PC-3 (cell line): ENCODE data around the gene DIS3L2. TPM values are rescaled to one million over a fixed set of nuclear protein-coding genes. Genes with fewer than 3 reads are reported as not detected.

ENCODE experiments used
- ATAC-seq: fragments of 200-7000 bp; cut with Tn5 transposase; 2 replicates; pipeline ENCODE4 v1.9.1; 2020; ENCODE audit warnings: mild to moderate bottlenecking, moderate library complexity
- BruUV-seq: library from RNA; stranded (reverse); fragments of 400-500 nt; replicated peaks from 2 replicates; lab custom pipeline; 2021; lab: Mats Ljungman, UMichigan
- CTCF ChIA-PET: fragments of 300-600 bp; sonication (Branson Sonifier 250); formaldehyde crosslinking; loops from one replicate; lab custom pipeline; 2022; ENCODE audit warnings: antibody characterized with exemption; lab: Charles Lee
- POLR2A ChIA-PET: fragments of 300-600 bp; sonication (Branson Sonifier 250); formaldehyde crosslinking; loops from one replicate; lab custom pipeline; 2022; ENCODE audit warnings: antibody characterized with exemption; ENCODE audit not compliant: unreplicated experiment; lab: Charles Lee
- DNase-seq: peaks from one replicate; pipeline ENCODE4 v3.0.0-alpha.2; 2015
- H2AFZ ChIP-seq: fragments of 300-600 bp; sonication (generic); 2 replicates; pipeline ENCODE4 v1.6.0; 2016; ENCODE audit warnings: antibody characterized with exemption, low read length
- H3F3A ChIP-seq: fragments of 300-600 bp; sonication (generic); one replicate; pipeline ENCODE4 v1.6.0; 2017; ENCODE audit warnings: antibody characterized with exemption, low read length, control low read depth, mild to moderate bottlenecking; ENCODE audit not compliant: unreplicated experiment
- H3K27ac ChIP-seq: fragments of 300-600 bp; sonication (generic); 2 replicates; pipeline ENCODE4 v1.5.1; 2016; ENCODE audit warnings: mild to moderate bottlenecking, low read length
- H3K27me3 ChIP-seq: fragments of 300-600 bp; sonication (generic); 2 replicates; pipeline ENCODE4 v1.6.1; 2016; ENCODE audit warnings: low read length, mixed read lengths
- H3K36me3 ChIP-seq: fragments of 300-600 bp; sonication (generic); 2 replicates; pipeline ENCODE4 v1.6.1; 2016; ENCODE audit warnings: low read depth, mixed run types, low read length, mixed read lengths
- H3K4me1 ChIP-seq: fragments of 300-600 bp; sonication (generic); 2 replicates; pipeline ENCODE4 v1.5.1; 2016; ENCODE audit warnings: low read length; ENCODE audit not compliant: insufficient read depth
- H3K4me2 ChIP-seq: fragments of 300-600 bp; sonication (generic); 2 replicates; pipeline ENCODE4 v1.6.0; 2016; ENCODE audit warnings: low read length
- H3K4me3 ChIP-seq: fragments of 300-600 bp; sonication (generic); 2 replicates; pipeline ENCODE4 v1.5.1; 2016; ENCODE audit warnings: mild to moderate bottlenecking, low read length, mixed read lengths
- H3K79me2 ChIP-seq: fragments of 300-600 bp; sonication (generic); 2 replicates; pipeline ENCODE4 v1.6.1; 2017; ENCODE audit warnings: low read length, mixed read lengths
- H3K9ac ChIP-seq: fragments of 300-600 bp; sonication (generic); 2 replicates; pipeline ENCODE4 v1.6.0; 2016; ENCODE audit warnings: mild to moderate bottlenecking, low read length
- H3K9me2 ChIP-seq: fragments of 300-600 bp; sonication (generic); replicated peaks from 2 replicates; pipeline ENCODE4 v1.6.1; 2016; ENCODE audit warnings: mixed run types, low read length, mixed read lengths
- H3K9me3 ChIP-seq: fragments of 300-600 bp; sonication (generic); 2 replicates; pipeline ENCODE4 v1.6.1; 2016; ENCODE audit warnings: low read length, mixed read lengths
- H4K20me1 ChIP-seq: fragments of 300-600 bp; sonication (generic); 2 replicates; pipeline ENCODE4 v1.6.1; 2016; ENCODE audit warnings: low read length, mixed read lengths
- EZH2 ChIP-seq: fragments of 300-600 bp; sonication (generic); IDR thresholded peaks from one replicate; pipeline ENCODE4 v1.6.1; 2017; ENCODE audit warnings: antibody characterized with exemption, mild to moderate bottlenecking, low read length; ENCODE audit not compliant: unreplicated experiment
- EZH2phosphoT487 ChIP-seq: fragments of 300-600 bp; sonication (generic); IDR thresholded peaks from 2 replicates; pipeline ENCODE4 v1.6.1; 2018; ENCODE audit warnings: mild to moderate bottlenecking, antibody characterized with exemption, low read length, borderline replicate concordance
- intact Hi-C: fragments of 100-400 bp; cut with micrococcal nuclease; formaldehyde crosslinking; loops from 2 replicates; pipeline ENCODE4 v1.9.0; 2023
- total RNA-seq: library from RNA; depleted of rRNA; stranded (reverse); fragments of >200 nt; gene quantifications from 2 replicates; pipeline ENCODE4 v1.2.3, GENCODE V29; 2014
- TF ChIP-seq, protein P1 (sequence below): fragments of 300-600 bp; sonication (generic); conservative IDR thresholded peaks from 2 replicates; pipeline ENCODE4 v1.5.1; 2017; ENCODE audit warnings: antibody characterized with exemption, low read depth, mild to moderate bottlenecking, low read length

Gene DIS3L2
- total RNA-seq, 1 experiment from 2014 or later = 22.8 TPM

- Histone ChIP-seq H3K27me3 (peaks cover 4% of the 10 kb centered on the region; the same call in 1 of the 2 replicates), H3K27ac (no peak overlapping the region), H3K9me3 (no peaks in the 10 kb centered on the region), H3F3A (no peaks in the 10 kb centered on the region), H3K36me3 (no peaks in the 10 kb centered on the region), H3K4me2 (no peak overlapping the region), H2AFZ (no peak overlapping the region), H3K79me2 (no peaks in the 10 kb centered on the region), H3K4me1 (peaks cover 4% of the 10 kb centered on the region), H3K4me3 (no peak overlapping the region), H3K9me2 (no peaks in the 10 kb centered on the region), H3K9ac (no peak overlapping the region), H4K20me1 (no peaks in the 10 kb centered on the region)
- no peak for DNase-seq
- CTCF ChIA-PET = no interaction called here
- ATAC-seq = no peak
- BruUV-seq = no TSS peak
- POLR2A ChIA-PET = no interaction called here
- intact Hi-C loops = no loop called here
- no peak for TF ChIP-seq EZH2phosphoT487
- no peak for TF ChIP-seq EZH2
- TF ChIP-seq, protein P1, sequence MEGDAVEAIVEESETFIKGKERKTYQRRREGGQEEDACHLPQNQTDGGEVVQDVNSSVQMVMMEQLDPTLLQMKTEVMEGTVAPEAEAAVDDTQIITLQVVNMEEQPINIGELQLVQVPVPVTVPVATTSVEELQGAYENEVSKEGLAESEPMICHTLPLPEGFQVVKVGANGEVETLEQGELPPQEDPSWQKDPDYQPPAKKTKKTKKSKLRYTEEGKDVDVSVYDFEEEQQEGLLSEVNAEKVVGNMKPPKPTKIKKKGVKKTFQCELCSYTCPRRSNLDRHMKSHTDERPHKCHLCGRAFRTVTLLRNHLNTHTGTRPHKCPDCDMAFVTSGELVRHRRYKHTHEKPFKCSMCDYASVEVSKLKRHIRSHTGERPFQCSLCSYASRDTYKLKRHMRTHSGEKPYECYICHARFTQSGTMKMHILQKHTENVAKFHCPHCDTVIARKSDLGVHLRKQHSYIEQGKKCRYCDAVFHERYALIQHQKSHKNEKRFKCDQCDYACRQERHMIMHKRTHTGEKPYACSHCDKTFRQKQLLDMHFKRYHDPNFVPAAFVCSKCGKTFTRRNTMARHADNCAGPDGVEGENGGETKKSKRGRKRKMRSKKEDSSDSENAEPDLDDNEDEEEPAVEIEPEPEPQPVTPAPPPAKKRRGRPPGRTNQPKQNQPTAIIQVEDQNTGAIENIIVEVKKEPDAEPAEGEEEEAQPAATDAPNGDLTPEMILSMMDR = no peak
These were observed 390.4 kb downstream of the DIS3L2 start for GRCh38 chr2:232351686-232352510.

- ChIA-PET POLR2A (no interaction called here), CTCF (no interaction called here)
- Histone ChIP-seq H3K36me3 (no peaks in the 10 kb centered on the region), H3K27ac (no peak overlapping the region), H3K4me1 (peaks cover 4% of the 10 kb centered on the region), H2AFZ (no peak overlapping the region), H3K9me2 (no peaks in the 10 kb centered on the region), H3K9ac (no peak overlapping the region), H3F3A (no peaks in the 10 kb centered on the region), H3K9me3 (no peaks in the 10 kb centered on the region), H4K20me1 (no peaks in the 10 kb centered on the region), H3K79me2 (no peaks in the 10 kb centered on the region), H3K4me2 (no peak overlapping the region), H3K4me3 (no peak overlapping the region), H3K27me3 (peaks cover 4% of the 10 kb centered on the region; the same call in 1 of the 2 replicates)
- BruUV-seq = no TSS peak
- TF ChIP-seq, protein P1 = no peak
- TF ChIP-seq EZH2phosphoT487 (no peak), EZH2 (no peak)
- ATAC-seq = no peak
- DNase-seq = no peak
- intact Hi-C loops = no loop called here
These were observed 391.1 kb downstream of the DIS3L2 start for GRCh38 chr2:232352511-232353091.

- ATAC-seq = no peak
- DNase-seq = no peak
- Histone ChIP-seq H3K4me2 (no peak overlapping the region), H3K9ac (no peak overlapping the region), H3K4me1 (peaks cover 4% of the 10 kb centered on the region), H2AFZ (no peak overlapping the region), H3K27me3 (peaks cover 4% of the 10 kb centered on the region; the same call in 1 of the 2 replicates), H3K27ac (no peak overlapping the region), H3K9me3 (no peaks in the 10 kb centered on the region), H4K20me1 (no peaks in the 10 kb centered on the region), H3K79me2 (no peaks in the 10 kb centered on the region), H3F3A (no peaks in the 10 kb centered on the region), H3K36me3 (no peaks in the 10 kb centered on the region), H3K9me2 (no peaks in the 10 kb centered on the region), H3K4me3 (no peak overlapping the region)
- intact Hi-C loops = no loop called here
- POLR2A ChIA-PET = no interaction called here
- CTCF ChIA-PET = no interaction called here
- TF ChIP-seq, protein P1 = no peak
- TF ChIP-seq EZH2phosphoT487 = no peak
- no peak for TF ChIP-seq EZH2
- no TSS peak for BruUV-seq
These were observed 391.6 kb downstream of the DIS3L2 start for GRCh38 chr2:232353096-232353495.
